GM12865 (cell line): ENCODE data around the gene RREB1.
A peak's percentile ranks its signal among the peaks of the same experiment; 100 is the strongest.

ENCODE experiments used
- DNase-seq: peaks from one replicate; pipeline ENCODE4 v3.0.0; 2010; ENCODE audit warnings: low read depth
- H3K4me3 ChIP-seq: 2 replicates; pipeline ENCODE4 v1.5.1; 2011; ENCODE audit warnings: mild to moderate bottlenecking, low read depth, low read length, control low read depth
- TF ChIP-seq, protein P1 (sequence below): IDR thresholded peaks from 2 replicates; pipeline ENCODE4 v1.5.1; 2011; ENCODE audit warnings: low read length, control low read depth, low read depth, inconsistent platforms; ENCODE audit not compliant: insufficient read depth; ENCODE audit errors: missing control alignments

RREB1 gene

DNA sequence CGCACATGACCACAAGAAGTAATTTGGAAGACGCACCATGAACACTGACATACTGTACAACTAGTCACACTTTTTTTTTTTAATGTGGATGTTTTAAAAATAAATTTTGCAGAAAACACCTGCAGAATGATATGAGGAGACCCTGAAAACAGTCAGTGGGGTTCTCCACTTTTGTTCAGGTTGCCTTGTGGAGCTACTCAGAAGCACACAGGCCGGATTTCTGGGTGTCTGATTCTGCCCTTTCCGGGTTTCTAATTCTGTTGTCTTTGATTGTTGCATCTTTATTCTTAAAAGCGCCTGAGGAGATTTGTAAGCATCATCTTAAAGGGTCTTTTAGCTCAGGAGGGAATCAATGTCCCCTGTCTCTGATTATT lies 130.8 kb downstream of the RREB1 start:
- TF ChIP-seq, protein P1, sequence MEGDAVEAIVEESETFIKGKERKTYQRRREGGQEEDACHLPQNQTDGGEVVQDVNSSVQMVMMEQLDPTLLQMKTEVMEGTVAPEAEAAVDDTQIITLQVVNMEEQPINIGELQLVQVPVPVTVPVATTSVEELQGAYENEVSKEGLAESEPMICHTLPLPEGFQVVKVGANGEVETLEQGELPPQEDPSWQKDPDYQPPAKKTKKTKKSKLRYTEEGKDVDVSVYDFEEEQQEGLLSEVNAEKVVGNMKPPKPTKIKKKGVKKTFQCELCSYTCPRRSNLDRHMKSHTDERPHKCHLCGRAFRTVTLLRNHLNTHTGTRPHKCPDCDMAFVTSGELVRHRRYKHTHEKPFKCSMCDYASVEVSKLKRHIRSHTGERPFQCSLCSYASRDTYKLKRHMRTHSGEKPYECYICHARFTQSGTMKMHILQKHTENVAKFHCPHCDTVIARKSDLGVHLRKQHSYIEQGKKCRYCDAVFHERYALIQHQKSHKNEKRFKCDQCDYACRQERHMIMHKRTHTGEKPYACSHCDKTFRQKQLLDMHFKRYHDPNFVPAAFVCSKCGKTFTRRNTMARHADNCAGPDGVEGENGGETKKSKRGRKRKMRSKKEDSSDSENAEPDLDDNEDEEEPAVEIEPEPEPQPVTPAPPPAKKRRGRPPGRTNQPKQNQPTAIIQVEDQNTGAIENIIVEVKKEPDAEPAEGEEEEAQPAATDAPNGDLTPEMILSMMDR: no peak
- DNase-seq: no peak
- H3K4me3 ChIP-seq: no peak overlapping the region

GRCh38 chr6:7238900-7239589 lies 131.3 kb downstream of the RREB1 start:
- TF ChIP-seq, protein P1: peak; percentile 66
- DNase-seq: peak; percentile 86
- no peak overlapping the region for H3K4me3 ChIP-seq

DNA sequence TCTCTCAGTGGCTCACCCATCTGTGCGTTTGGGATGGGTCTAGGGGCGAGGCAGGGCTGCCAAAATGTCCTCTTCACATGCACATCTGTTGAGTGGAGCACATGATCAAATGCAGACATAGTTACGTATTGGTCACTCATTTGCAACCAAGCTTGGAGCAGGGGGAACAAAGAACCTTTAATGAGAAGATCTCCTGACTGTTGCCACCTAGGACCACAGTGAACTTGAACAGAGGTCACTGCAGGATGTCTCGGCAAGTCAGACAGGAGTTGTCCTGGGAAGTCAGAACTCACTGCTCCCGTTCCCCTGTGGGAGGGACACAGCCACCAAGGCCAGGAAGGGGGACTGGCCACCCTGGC lies 131.8 kb downstream of the RREB1 start:
- TF ChIP-seq, protein P1: no peak

GRCh38 chr6:7240351-7240750 lies 132.6 kb downstream of the RREB1 start:
- TF ChIP-seq, protein P1: no peak
- DNase-seq: no peak
- no peak overlapping the region for H3K4me3 ChIP-seq

More for the DNA sequence above, 131.8 kb downstream of the RREB1 start:
- no peak for DNase-seq
- H3K4me3 ChIP-seq: no peak overlapping the region

- no peak overlapping the region for H3K4me3 ChIP-seq
- TF ChIP-seq, protein P1: no peak
- DNase-seq: no peak
These were observed 133.4 kb downstream of the RREB1 start for GRCh38 chr6:7241160-7241559.

DNA sequence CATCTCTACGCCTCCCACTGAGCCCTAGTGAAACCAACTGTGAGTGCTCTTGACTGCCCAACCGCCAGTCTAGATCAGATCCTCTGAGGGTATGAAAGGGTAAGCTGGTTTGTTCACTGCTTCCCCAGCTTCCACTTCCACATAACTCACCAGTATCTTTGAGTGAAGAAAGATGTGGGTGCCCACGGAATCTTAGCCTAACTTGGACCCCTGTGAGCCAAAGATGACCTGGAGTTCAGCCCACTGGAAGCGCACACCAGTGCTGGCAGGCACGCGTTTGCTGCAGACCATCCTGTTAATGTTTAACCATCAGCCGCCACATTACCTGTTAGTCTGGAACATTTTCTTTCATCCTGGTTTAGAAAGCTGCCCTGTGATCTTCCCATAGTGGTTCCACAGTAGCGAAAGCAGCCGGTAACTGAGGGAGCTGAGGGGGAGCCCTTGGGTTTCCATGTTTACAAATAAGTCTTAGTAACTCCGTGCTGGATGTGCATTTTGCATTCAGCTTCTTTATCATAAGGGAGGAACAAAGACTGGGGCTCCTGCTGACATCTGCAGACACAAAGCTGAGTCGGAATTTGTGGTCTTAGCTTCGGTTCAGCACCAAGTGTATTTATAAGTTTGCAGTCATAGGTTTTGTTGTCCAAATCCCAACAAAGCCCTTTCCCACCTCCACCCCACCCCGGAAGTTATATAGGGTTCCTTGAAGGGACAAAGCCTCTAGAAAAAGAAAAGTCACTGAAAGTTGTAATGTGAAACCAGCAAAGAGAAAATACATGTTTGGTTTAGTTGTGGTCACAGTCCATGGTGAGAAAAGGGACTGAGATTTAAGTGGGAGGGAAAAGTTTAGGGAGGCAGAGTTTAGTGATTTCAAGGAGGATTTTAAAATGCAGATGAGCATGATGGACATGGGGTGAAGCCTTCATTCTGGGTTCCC lies 134.2 kb downstream of the RREB1 start:
- no peak overlapping the region for H3K4me3 ChIP-seq
- DNase-seq: peak; percentile 37
- TF ChIP-seq, protein P1: no peak
